ENCODE results near the gene URM1.
"Not testable (repeated sequence)": the region's sequence is repeated elsewhere in the genome, so short reads cannot be mapped to it uniquely, and the experiment has no call there.

The URM1 gene

GRCh38 chr9:128409450-128409849, 38.3 kb downstream of the URM1 start:
- DNase-seq (ENCODE audit: low read depth in 2 of 2) = no peak

DNA sequence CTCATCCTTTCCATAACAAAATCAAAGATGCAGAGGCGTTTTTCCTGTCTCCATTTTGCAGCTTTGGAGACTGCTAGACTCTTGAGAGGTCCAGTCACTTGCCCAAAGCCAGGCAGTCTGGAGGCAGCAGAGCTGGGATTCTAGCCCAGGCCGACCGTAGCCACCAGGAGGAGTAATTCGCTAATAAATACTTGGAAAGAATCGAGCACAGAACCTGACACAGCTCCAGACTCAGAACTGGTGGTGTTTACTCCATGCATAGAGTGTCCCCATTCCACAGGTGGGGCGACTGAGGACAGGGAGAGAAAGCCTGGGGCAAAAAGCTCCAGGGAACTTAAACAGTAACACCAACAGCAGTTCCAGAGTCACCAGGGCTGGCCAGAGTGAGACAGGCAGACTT, 38.8 kb downstream of the URM1 start:
- no peak for DNase-seq (ENCODE audit: low read depth in 2 of 2)

DNA sequence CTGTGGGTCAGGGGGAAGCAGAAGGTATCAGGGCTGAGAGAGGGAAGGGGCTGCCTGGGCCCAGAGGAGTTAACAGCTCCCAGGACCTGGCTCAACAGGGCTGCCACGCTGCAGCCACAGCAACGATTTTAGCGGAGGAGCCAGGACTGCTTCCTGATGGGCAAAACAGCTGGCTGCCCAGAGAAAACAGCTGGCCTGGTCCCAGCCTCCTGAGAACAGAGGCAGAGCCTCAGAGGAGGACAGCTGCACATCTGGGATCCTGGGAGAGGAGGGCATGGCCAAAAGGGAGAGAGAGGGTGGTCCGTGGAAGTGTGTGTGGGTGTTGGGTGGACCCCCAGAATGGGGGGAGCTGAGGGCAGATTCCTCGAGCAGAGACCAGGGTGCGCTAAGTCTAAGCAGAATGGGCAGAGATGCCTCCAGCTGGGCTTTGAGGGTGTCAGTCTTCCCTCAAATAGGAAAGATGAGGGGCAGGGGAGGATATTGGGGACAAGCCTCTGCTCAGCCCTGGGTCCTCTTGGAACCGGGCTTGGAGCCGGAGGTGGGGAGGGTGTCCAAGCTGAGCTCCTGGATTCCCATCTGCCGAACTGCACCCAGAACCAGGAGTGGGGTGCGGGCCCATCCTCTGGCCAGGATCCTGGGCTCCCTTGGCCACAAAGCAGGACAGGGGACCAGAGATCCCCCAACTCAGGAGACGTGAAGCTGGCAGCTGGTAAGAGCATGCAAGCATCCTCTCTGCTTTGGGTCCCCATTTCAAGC, 40.4 kb downstream of the URM1 start:
- DNase-seq (ENCODE audit: low read depth in 2 of 2) = no peak

GRCh38 chr9:128412120-128412790, 41.1 kb downstream of the URM1 start:
- peak; percentile 36 for DNase-seq (ENCODE audit: low read depth in 2 of 2)

DNA sequence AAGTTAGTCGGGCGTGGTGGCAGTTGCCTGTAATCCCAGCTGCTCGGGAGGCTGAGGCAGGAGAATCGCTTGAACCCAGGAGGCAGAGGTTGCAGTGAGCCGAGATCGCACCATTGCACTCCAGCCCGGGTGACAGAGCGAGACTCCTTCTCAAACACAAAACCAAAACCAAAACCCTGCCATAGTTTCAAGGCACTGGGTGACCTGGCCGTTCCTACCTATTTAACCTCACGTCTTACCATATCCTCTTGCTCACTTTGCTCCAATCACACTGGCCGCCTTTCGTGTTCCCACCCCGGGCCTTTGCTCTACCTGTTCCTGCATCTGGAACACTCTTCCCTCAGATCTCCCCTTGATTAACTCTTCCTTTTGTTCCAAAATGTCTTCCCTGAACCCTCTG, 42.6 kb downstream of the URM1 start:
- not testable (repeated sequence) for DNase-seq (ENCODE audit: low read depth in 2 of 2)

DNA sequence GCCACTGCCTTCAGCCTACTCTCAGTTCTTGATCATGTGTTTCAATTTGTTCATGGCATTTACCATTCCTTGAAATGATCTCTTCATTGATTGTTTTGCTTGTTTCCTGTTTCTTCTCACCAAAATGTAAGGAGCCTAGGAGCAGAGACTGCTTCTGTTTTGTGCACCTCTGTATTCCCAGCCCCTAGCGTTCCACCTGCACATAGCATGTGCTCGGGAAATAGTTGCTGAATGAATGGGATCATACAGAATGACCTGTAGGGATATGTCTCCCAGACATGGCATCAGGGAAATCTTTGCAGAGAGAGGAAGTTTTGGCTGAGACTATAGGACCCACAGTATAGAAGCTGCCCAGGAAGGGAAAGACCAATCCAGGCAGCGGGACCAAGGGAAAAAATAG, 43.3 kb downstream of the URM1 start:
- no peak for DNase-seq (ENCODE audit: low read depth in 2 of 2)

DNA sequence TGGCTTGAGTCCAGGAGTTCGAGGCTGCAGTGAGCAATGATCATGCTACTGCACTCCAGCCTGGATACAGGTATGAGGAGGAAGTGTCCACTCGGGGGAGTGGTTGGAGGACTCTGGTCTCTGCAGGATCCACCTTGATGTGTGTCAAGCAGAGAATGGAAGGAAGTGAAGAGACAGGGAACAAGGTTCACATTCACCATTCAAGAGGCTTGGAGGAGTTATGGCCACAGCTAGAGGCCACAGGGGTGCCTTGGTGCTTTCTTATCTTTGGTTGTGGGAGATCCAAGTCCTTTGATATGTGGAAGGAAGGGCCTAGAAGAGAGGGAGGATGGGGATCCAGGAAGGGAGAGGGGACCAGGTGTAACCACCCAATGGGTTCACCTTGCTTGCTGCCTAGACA, 44.1 kb downstream of the URM1 start:
- DNase-seq (ENCODE audit: low read depth in 2 of 2) = no peak

DNA sequence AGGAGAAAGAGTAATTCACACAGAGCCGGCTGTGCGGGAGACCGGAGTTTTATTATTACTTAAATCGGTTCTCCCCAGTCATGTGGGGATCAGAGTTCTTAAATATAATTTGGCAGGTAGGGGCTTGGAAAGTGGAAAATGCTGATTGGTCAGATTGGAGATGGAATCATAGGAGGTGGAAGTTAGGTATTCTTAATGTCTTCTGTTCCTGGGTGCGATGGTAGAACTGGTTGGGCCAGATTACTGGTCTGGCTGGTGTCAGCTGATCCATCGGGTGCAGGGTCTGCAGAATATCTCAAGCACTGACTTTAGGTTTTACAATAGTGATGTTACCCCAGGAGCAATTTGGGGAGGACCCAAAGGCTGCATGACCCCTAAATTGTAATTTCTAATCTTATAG, 44.8 kb downstream of the URM1 start:
- DNase-seq (ENCODE audit: low read depth in 2 of 2) = no peak

- no peak for DNase-seq (ENCODE audit: low read depth in 2 of 2)
These were observed 45.4 kb downstream of the URM1 start for GRCh38 chr9:128416432-128417019.

GRCh38 chr9:128419061-128419925, 48.1 kb downstream of the URM1 start:
- DNase-seq (ENCODE audit: low read depth in 2 of 2) = no peak

GRCh38 chr9:128420060-128420650, 49.0 kb downstream of the URM1 start:
- DNase-seq (ENCODE audit: low read depth in 2 of 2) = peak; percentile 43 to 67

- DNase-seq (ENCODE audit: low read depth in 2 of 2) = peak; percentile 17 to 43
These were observed 49.7 kb downstream of the URM1 start, which contains the start of gene CERCAM for GRCh38 chr9:128420651-128421481. CERCAM (plus strand) TSS chr9:128420857; CDS start chr9:128420878, 21 bp downstream.

DNA sequence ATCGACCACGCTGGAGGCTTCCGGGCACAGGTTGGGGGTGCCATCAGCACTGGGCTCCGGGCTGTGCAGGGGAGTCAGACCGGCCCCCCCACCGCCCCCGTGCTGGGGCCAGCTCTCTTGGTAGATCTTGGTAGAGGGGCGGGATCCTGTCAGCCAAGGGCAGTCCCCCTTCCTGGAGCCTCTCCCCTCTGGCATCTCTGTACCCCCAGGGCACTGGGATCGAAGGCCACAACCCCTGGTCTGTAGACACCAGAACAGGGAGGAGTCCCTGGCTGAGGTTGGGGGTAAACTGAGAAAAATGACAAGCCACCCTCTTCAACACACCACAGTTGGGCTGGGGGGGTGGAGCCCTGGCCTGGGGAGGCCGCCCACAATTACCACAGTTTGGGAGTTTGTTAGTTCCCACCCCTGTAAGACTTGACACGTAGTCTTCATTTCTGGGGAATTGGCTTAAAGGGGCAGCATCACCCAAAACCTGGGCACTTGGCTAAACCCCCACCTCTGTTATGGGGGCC, 50.4 kb downstream of the URM1 start:
- DNase-seq (ENCODE audit: low read depth in 2 of 2) = no peak

DNA sequence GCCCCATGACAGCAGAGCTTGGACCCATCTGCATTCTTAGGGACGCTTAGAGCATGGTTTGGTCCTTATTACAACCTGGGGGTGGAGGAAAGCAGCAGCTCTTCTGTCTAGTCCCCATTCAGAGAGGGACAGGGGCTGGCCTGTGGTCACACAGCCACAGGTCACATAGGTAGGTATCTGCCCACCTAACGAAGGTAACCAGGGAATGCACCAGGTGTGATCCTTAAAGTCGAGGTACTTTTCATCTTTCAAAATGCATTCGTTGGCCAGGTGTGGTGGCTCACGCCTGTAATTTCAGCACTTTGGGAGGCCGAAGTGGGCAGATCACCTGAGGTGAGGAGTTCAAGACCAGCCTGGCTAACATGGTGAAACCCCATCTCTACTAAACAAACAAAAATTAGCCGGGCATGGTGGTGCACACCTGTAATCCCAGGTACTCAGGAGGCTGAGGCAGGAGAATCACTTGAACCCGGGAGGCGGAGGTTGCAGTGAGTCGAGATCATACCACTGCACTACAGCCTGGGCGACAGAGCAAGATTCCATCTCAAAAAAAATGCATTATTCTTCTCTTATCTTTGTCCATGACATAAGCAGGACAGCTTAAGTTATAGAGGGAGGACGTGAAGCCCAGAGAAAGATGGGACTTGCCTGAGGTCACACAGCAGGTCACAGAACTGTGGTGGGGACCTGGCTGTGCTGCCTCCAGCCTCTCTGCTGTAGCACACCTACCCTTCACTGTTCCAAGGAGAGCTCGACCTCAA, 51.0 kb downstream of the URM1 start:
- not testable (repeated sequence) for DNase-seq (ENCODE audit: low read depth in 2 of 2)

DNA sequence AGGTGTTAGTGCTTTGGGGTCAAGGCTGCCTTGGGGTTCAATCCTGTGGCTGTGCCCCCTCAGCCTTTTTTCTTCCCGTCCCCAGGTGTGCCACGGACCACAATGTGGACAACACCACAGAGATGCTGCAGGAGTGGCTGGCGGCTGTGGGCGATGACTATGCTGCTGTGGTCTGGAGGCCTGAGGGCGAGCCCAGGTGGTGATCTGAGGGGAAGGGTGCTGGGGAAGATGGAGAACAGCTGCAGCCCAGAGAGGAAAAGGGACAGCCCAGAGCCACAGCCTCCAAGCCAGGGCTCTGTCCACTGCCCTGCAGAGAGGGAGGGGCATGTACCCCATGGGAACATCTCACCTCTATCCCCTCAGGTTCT, 51.6 kb downstream of the URM1 start:
- no peak for DNase-seq (ENCODE audit: low read depth in 2 of 2)

DNA sequence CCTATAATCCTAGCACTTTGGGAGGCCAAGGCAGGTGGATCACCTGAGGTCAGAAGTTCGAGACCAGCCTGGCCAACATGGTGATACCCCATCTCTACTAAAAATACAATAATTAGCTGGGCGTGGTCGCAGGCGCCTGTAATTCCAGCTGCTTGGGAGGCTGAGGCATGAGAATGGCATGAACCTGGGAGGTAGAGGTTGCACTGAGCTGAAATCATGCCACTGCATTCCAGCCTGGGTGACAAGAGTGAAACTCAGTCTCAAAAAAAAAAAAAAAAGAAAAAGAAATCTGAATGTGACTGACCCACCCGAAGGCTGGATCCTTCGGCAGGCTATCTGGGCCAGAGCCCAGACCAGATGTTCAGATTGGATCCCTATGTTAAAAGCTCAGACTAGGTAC, 52.2 kb downstream of the URM1 start:
- DNase-seq (ENCODE audit: low read depth in 2 of 2) = not testable (repeated sequence)

- no peak for DNase-seq (ENCODE audit: low read depth in 2 of 2)
These were observed 53.1 kb downstream of the URM1 start for GRCh38 chr9:128424268-128424780.

DNA sequence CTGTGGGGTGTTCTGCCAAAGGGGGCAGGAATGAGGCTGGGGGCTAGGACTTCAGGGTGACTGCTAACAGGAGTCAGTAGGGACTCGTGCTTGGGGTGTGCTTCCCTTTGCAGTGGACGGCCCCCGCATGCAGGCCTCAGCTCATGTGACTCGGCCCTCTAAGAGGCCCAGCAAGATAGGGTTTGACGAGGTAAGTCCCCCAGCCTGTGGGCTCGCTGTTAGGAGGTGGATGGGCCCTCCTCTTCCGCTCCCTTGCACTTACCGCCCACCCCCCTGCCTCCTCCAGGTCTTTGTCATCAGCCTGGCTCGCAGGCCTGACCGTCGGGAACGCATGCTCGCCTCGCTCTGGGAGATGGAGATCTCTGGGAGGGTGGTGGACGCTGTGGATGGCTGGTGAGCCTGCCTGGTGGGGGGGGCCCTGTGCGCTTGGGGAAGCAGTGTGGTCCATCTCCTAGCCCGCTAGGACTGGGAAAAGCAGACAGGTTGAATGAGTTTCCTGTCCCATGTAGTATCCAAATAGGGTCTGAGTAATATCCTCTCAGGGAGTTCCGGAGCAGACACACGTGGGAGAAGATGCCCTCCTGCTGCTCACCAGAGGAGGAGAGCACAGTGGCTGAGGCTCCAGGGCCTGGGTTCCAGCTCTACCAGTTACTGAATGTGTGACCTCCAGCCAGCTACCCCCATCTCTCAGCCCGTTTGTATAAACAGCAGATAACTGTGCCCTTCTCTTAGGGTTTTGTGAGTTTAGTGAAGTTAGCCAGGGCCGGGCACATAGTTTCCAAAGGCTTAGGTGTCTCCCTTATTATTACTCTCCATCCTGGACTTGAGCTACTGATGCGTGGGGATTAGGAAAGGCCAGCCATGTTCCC, 57.7 kb downstream of the URM1 start:
- no peak for DNase-seq (ENCODE audit: low read depth in 2 of 2)

Measured in stimulated activated CD4-positive, alpha-beta T cell treated with anti-CD3 and anti-CD28 coated beads, Interleukin-1b, Interleukin-23, amount 100 ng/mL, for 4 hours (primary cell).